ENCODE data around the gene IFIT1.

IFIT1 gene

GRCh38 chr10:89382757-89383156 is 9.7 kb upstream of the IFIT1 start:
- no peak overlapping the region for H3K9ac ChIP-seq (ENCODE audit: low read depth, low read length, poor library complexity, severe bottlenecking)
- no peak for TF ChIP-seq CTCF (conservative IDR thresholded peaks at IDR 0.05; ENCODE audit: low read length)
- TF ChIP-seq EZH2phosphoT487 (IDR thresholded peaks at IDR 0.05; ENCODE audit: borderline replicate concordance) = no peak

GRCh38 chr10:89384474-89385340 is 7.7 kb upstream of the IFIT1 start:
- no peaks in the 10 kb centered on the region for H4K20me1 ChIP-seq (ENCODE audit: insufficient read depth, low read length, poor library complexity, severe bottlenecking)
- no peak overlapping the region for H3K4me3 ChIP-seq (ENCODE audit: low read length, poor library complexity, severe bottlenecking)
- H3K27me3 ChIP-seq (ENCODE audit: insufficient read depth, low read length, poor library complexity, severe bottlenecking) = no peaks in the 10 kb centered on the region
- no peak overlapping the region for H3K9ac ChIP-seq (ENCODE audit: low read depth, low read length, poor library complexity, severe bottlenecking)
- TF ChIP-seq CTCF (conservative IDR thresholded peaks at IDR 0.05; ENCODE audit: low read length) (no peak), EZH2phosphoT487 (IDR thresholded peaks at IDR 0.05; ENCODE audit: borderline replicate concordance) (no peak)
- H3K4me1 ChIP-seq (ENCODE audit: insufficient read depth, low read length, poor library complexity, severe bottlenecking) = no peaks in the 10 kb centered on the region
- no peaks in the 10 kb centered on the region for H3F3A ChIP-seq (ENCODE audit: low read depth)
- H3K79me2 ChIP-seq (ENCODE audit: insufficient read depth, low read length) = no peaks in the 10 kb centered on the region
- H3K36me3 ChIP-seq (ENCODE audit: insufficient read depth, low read length) = no peaks in the 10 kb centered on the region
- no peaks in the 10 kb centered on the region for H3K9me2 ChIP-seq (replicated peaks; ENCODE audit: low read depth, low read length)
- no peak overlapping the region for H2AFZ ChIP-seq (ENCODE audit: low read length)
- no peaks in the 10 kb centered on the region for H3K9me3 ChIP-seq (ENCODE audit: insufficient read depth, low read depth, low read length)
- H3K4me2 ChIP-seq (ENCODE audit: low read depth, low read length, poor library complexity, severe bottlenecking) = no peak overlapping the region

More at GRCh38 chr10:89382757-89383156, 9.7 kb upstream of the IFIT1 start:
- no peaks in the 10 kb centered on the region for H3K9me2 ChIP-seq (replicated peaks; ENCODE audit: low read depth, low read length)
- H3K4me1 ChIP-seq (ENCODE audit: insufficient read depth, low read length, poor library complexity, severe bottlenecking) = no peaks in the 10 kb centered on the region
- no peaks in the 10 kb centered on the region for H3K79me2 ChIP-seq (ENCODE audit: insufficient read depth, low read length)
- H3K27me3 ChIP-seq (ENCODE audit: insufficient read depth, low read length, poor library complexity, severe bottlenecking) = no peaks in the 10 kb centered on the region
- no peak overlapping the region for H3K4me3 ChIP-seq (ENCODE audit: low read length, poor library complexity, severe bottlenecking)
- H3K9me3 ChIP-seq (ENCODE audit: insufficient read depth, low read depth, low read length) = no peaks in the 10 kb centered on the region
- no peak overlapping the region for H3K4me2 ChIP-seq (ENCODE audit: low read depth, low read length, poor library complexity, severe bottlenecking)
- H4K20me1 ChIP-seq (ENCODE audit: insufficient read depth, low read length, poor library complexity, severe bottlenecking) = no peaks in the 10 kb centered on the region
- no peak overlapping the region for H2AFZ ChIP-seq (ENCODE audit: low read length)
- no peaks in the 10 kb centered on the region for H3F3A ChIP-seq (ENCODE audit: low read depth)
- H3K36me3 ChIP-seq (ENCODE audit: insufficient read depth, low read length) = no peaks in the 10 kb centered on the region

GRCh38 chr10:89388806-89389205 is 3.6 kb upstream of the IFIT1 start:
- TF ChIP-seq CTCF (conservative IDR thresholded peaks at IDR 0.05; ENCODE audit: low read length) (no peak), EZH2phosphoT487 (IDR thresholded peaks at IDR 0.05; ENCODE audit: borderline replicate concordance) (no peak)
- Histone ChIP-seq H2AFZ (ENCODE audit: low read length) (no peak overlapping the region), H4K20me1 (ENCODE audit: insufficient read depth, low read length, poor library complexity, severe bottlenecking) (no peaks in the 10 kb centered on the region), H3K27me3 (ENCODE audit: insufficient read depth, low read length, poor library complexity, severe bottlenecking) (no peaks in the 10 kb centered on the region), H3K9ac (ENCODE audit: low read depth, low read length, poor library complexity, severe bottlenecking) (no peak overlapping the region), H3K4me3 (ENCODE audit: low read length, poor library complexity, severe bottlenecking) (no peak overlapping the region), H3K9me3 (ENCODE audit: insufficient read depth, low read depth, low read length) (no peaks in the 10 kb centered on the region), H3F3A (ENCODE audit: low read depth) (no peaks in the 10 kb centered on the region), H3K79me2 (ENCODE audit: insufficient read depth, low read length) (no peaks in the 10 kb centered on the region), H3K4me2 (ENCODE audit: low read depth, low read length, poor library complexity, severe bottlenecking) (no peak overlapping the region), H3K9me2 (replicated peaks; ENCODE audit: low read depth, low read length) (no peaks in the 10 kb centered on the region), H3K36me3 (ENCODE audit: insufficient read depth, low read length) (no peaks in the 10 kb centered on the region), H3K4me1 (ENCODE audit: insufficient read depth, low read length, poor library complexity, severe bottlenecking) (peaks cover 15% of the 10 kb centered on the region)
